Mesenteric fat pad (tissue), 1 donor: ENCODE data around the gene VASN. TPM values are rescaled to one million over a fixed set of nuclear protein-coding genes. Genes with fewer than 3 reads are reported as not detected.
"Not testable (repeated sequence)": the region's sequence is repeated elsewhere in the genome, so short reads cannot be mapped to it uniquely, and the experiment has no call there.

Experiments
- DNase-seq: peaks from one replicate; pipeline ENCODE4 v3.0.0-alpha.2; 2020; ENCODE audit warnings: low spot score
- total RNA-seq: library from RNA; stranded (reverse); fragmentation: NEBNext Ultra II Directional; extraction: Animal tissue kit (Norgen Biotek cat#: 25700); gene quantifications from one replicate; pipeline ENCODE4 v1.2.1, GENCODE V29; 2021
- donor health status: DM: yes; HTN: yes; CAD: no.

VASN gene
- total RNA-seq, 1 donor from 2014 or later: 26.6 TPM

GRCh38 chr16:4336701-4337539 lies 34.7 kb upstream of the VASN start:
- no peak for DNase-seq

DNA sequence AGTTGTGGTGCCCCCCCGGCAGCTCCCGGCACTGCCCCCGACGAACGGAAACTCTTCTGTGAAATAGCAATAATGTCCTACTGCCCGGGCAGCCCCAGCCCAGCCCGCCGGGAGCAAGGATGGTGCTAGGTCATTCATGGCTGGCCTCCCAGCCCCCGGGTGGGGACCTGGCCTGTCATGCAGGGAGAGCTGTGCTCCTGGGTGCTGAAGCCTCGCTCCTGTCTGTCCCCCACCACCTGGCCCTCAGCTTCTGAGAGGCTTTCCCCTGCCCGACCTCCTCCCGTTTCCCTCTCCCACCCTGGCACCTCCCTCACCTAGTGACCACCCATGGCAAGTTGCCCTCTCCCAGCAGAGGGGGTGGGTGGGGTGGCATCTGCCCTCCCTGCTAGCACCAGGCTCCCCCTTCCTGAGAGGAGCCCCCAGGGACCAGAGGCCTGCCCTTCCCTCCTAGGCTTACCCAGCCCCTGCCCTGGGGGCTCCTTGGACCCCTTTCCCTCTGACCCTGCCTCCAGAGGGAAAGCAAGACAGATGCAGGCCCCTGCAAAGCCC lies 34.0 kb upstream of the VASN start:
- no peak for DNase-seq

DNA sequence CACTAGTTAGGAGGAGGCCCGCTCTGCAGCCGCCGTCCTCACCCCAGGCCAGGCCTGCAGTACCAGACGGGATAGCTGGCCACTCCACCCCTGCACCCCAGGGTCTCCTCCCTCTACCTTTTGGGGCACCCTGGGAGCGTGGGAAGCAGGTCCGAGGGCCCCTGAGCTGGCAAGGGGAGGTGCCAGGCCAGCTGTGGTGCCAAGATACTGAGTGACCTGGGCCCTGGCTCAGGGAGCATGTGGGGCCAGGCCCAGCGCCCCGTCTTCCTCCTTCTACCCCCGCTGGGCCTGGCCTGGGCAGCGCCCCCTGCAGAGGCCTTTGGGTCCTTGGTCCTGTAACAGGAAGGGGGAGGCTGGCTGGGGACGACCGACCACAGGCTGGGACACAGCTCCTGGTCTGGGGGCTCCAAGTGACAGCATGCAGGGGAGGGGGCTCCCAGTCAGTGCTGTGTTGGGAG lies 33.5 kb upstream of the VASN start:
- DNase-seq: no peak

DNA sequence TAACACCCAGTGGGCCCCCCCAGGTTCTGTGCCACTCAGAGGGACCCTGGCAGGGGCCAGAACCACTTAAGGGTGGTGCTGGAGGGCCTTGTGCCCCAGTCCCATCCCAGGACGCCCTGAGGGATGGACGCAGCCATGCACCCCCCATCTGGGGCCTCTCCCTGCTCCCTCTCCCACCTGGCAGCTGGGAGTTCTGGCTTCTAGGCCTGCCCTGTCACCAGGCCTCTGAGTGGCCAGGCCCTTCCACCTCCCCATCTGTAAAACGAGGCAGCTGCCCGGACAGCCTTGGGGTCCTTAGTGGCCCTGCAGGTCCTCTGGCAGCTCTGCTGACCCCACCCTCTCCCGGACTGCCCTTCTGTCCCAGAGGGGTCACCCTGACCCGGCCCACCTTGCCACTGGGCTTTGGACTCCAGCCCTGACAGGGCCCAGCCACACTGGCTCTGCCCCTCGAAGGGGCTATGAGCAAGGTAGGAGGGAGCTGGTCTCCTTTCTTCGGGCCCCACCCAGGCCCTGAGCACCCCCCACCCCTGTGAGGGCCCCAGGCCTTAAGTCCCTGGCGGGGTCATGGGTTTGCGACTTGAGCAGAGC lies 32.8 kb upstream of the VASN start:
- DNase-seq: no peak

DNA sequence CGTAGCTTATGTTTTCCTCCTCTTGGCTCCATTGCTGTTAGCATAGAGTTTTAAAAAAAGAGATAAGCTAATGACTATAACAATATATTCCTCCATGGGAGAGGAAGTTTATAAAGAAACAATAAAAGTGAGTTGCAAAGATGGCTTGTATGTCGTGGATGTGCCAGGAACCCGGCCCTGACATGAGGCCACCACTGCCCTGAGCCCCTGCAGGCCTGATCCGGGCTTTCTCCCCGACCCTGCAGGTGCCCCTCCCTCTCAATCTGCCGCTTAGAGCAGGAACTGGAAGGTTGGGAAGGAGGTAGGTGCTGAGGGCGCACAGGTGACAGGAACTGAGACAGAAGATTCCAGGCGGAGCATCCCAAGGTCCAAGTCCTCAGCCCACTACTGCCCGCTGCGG lies 32.2 kb upstream of the VASN start:
- DNase-seq: no peak

DNA sequence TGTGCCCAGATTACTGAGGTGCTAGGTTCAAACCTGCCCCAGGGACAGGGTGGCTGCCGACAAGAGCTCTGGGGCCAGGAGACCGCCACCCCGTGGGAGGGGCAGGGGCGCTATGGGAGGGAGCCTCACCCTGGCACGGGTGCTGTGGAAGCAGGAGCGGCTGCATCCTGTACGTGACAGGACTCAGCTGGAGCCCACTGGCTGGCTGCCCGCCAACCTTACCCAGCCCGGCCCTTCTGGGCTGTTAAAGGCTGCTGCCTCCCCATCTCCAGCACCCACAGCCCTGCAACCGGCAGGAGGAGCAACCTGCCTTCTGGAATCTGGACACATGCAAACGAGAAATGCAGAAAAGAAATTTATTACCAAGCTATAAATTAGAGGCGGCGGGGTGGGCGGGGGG lies 31.7 kb upstream of the VASN start:
- DNase-seq: no peak

DNA sequence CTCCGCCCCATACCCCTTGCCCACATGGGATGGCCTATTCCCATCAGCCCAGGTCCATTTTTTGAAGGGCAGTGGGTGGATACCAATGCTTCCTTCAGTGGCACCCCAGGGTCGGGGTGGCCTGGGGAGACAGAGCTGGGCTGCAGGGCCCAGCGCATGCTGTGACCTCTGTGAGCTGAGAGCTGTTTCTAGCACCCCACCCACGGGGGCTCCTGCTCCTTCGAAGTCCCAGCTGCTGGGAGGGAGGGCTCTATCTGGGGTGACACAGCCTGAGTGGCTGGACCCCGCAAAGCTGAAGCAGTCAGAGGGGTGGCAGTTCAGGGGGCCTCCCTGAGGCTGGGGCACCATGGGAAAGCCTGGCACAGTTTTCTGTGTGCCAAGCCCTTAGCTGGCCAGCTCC lies 31.2 kb upstream of the VASN start:
- no peak for DNase-seq

GRCh38 chr16:4341250-4341649 lies 30.4 kb upstream of the VASN start:
- no peak for DNase-seq

GRCh38 chr16:4342866-4343744 lies 28.5 kb upstream of the VASN start:
- DNase-seq: no peak

- DNase-seq: not testable (repeated sequence)
Measured at GRCh38 chr16:4344300-4344982, 27.2 kb upstream of the VASN start.

- no peak for DNase-seq
Measured at GRCh38 chr16:4344983-4345835, 26.4 kb upstream of the VASN start.

DNA sequence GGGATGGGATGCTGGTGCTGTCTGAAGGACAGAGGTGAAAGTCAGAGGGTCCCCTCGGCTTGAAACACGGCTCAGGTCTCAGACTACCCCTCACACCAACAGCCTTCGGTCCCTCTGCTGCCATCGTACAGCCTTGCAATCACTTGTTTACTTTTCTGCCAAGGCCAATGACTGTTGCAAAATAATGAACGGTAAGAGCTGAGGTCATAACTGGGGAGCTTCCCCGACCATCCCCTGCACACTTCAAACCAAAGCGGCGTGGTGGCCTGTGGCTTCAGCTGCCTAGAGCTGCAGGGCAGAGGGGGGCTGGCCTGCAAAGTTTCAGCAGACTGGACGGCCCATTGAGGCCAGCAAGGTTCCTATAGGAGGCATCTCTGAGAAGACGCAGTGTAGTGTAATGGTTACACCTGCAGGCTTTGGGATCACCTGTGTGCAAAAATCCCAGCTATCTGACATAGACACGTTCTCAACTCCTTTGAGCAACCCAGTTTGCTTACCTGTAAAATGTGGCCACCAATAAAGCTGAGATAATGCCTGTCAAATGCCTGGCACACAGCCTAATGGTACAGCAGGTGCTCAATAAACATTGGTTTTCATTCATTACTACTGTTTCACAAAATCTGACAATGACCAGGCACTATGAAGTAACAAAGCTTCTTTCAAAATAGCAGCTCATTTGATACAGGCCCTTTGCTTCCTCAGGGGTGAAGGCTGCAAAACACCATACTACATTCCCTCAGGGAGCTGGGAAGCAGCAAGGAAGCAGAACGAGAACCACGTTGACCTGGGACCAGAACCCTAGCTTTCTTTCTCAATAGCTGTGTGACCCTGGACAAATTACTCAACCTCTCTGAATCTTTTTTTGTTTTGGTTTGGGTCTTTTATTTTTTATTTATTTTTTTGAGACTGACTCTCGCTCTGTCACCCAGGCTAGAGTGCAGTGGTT lies 25.5 kb upstream of the VASN start:
- no peak for DNase-seq

GRCh38 chr16:4347010-4347409 lies 24.6 kb upstream of the VASN start:
- no peak for DNase-seq

GRCh38 chr16:4347765-4348509 lies 23.7 kb upstream of the VASN start:
- DNase-seq: no peak

GRCh38 chr16:4349332-4349731 lies 22.3 kb upstream of the VASN start:
- no peak for DNase-seq

DNA sequence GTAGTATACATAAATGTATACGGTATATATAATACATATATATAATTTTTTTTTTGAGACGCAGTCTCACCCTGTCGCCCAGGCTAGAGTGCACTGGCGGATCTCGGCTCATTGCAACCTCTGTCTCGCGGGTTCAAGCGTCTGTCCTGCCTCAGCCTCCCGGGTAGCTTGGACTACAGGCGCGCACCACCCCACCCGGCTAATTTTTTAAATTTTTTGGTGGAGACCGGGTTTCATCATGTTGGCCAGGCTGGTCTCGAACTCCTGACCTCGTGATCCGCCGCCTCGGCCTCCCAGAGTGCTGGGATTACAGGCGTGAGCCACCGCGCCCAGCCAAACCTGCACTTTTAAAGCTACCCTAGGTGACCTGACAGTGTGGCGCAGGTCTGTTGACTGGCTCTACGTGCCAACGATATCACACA lies 21.3 kb upstream of the VASN start:
- DNase-seq: no peak

- DNase-seq: peak; percentile 99
Measured at GRCh38 chr16:4350787-4351659, 20.6 kb upstream of the VASN start, which contains the start of gene PAM16. Gene PAM16 (minus strand): TSS chr16:4351321. CDS start chr16:4351234, 87 bp downstream.
